ENCODE measurements around the gene EMX1.

Gene EMX1

DNA sequence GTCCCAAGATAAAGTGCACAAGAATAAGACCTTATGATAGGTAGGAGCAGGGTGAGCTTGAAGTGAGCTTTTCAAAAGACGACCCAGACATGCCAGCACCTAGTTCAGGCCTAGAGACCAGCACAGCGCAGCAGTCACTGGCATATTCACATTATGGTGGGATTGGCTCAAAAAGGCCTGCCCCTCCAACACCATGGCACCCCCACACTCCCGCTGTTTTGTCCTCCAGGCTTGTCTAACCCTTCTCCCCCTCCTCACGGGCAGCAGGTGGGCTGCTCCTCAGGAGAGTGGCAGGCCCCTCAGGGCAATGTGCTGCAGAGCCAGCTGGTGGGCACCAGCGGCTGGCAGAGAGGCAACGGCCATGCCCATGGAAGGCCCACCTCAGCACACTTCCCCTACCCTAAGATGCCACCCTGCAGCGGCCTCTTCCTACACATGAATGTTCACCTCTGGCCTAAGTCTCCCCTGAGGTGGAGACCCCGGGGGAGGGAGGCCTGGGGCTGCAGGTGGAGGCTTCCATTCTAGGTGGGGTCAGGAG, 25.6 kb downstream of the EMX1 start:
- no peak for DNase-seq (ENCODE audit: low read depth in 2 of 2)

DNA sequence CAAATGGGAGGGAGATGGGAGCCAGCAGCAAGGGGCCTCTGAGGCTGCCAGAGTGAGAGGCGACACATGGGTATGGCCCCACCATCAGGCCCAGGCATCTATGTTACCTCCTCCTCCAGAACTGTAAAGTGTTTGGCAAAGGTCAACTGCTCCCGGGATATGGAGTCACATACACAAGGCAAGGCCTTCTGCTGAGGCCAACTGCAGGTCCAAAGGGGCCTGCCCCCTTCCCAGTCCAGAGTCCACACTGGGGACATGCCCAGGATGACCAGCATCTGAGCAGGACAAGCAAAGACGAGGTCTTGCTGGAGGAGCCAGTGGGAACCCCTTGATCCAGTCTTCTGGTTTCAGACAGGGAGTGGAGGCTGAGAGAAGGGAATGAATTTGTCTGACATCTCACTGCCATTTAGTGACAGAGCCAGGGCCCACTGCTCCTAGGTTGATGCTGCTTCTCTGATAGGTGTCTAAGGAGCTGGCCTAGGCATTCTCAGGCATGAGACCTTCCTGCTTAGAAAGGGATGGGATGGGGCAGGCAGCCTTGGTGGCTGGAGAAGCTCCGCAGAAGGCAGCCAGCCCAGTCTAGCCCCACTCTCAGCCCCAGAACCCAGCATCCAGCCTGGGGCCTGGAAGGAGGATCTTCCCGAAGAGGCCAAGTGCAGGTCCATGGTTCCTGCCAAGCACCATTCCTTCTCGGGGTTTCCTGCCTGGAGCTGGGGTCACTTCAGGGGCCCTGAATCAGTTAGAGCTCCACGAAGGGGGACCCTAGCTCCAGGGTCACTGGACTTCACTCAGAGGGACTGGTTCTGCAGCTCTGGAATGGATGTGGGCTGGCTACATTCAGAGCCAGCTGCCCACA, 26.4 kb downstream of the EMX1 start:
- no peak for DNase-seq (ENCODE audit: low read depth in 2 of 2)

GRCh38 chr2:72944804-72945449, 27.6 kb downstream of the EMX1 start:
- no peak for DNase-seq (ENCODE audit: low read depth in 2 of 2)

DNA sequence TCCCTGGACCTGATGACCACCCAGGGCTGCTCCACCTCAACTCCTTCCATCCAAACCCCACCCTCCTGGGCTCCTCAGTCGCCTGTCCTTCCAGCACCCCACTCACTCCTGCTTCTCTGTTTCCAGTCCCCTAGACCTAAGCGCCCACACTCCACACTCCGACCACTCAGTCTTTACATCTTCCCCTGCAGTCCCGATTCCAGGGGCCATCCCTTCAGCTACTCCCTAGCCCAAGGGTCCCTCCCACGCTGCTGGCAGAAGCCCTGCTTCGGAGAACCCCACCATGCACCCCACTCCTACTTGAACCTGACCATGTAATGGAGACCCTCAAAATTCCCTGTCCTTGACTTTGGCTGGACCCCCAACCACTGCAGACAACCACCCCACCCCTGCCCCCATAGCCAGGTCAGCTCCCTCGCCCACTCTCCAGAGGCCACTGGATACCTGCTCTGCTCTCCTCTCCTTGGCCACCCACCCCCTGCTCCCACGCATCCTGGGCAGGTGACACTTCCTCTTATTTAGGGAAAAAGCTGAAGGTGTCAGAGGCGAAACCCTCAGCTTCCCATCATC, 28.2 kb downstream of the EMX1 start:
- DNase-seq (ENCODE audit: low read depth in 2 of 2) = no peak

DNA sequence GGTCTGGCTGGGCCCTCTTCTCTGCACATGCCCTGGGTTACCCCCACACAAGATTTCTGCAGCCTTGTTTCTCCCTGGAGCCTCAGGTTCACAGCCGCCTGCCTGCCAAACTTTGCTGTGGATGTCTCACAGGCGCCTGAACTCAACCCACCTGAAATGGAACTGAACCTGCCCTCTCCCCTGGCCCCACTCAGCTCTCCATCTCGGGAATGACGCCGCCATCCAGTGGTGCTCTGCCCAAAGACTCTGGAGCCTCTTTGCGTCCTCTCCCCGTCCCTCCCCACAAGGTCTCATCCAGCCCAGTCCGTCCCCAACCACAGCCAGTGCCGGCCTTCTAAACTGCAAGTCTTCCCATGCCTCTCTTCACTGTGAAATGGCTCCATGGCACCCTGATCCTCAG, 29.1 kb downstream of the EMX1 start:
- DNase-seq (ENCODE audit: low read depth in 2 of 2) = no peak

DNA sequence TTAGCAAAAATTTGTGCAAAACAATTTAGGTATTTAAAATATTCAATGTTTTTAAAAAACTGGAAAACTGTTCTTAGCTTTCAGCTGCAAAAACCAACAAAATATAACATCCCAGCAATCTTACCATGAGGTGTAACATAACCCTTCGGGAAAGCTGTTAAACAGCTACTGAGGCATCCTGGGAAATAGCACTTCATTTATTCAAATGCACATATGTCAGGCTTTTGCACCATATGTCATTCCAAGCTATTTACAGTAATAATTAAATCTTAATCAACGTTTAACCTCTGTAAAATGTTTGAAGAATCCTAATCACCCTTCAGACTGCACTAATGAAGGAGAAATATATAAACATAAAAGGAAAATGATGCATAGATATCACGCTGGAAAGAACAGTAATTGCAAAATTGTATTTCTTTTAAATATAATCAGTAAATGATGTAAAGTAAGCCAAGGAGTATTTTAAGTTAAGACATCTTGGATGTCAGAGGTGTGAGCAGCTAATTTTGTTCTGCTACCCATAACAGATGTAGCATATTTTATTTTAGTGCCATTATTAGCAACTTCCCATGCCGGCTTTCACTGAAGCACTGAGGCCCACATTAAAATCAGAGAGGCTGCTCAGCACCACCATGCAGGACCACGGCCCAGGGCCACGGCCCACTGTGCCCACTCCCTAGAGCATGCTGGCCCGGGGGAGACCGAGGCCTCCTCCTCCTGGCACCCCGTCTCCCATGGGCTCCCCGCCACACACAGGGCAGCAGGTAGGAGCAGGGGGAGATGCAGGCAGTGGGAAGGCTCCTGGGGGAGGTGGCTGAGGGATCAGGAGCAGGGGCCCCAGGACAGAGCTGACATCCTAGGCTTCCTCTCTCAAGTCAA, 30.9 kb downstream of the EMX1 start:
- DNase-seq (ENCODE audit: low read depth in 2 of 2) = no peak

GRCh38 chr2:72949045-72949444, 31.7 kb downstream of the EMX1 start:
- DNase-seq (ENCODE audit: low read depth in 2 of 2) = no peak

GRCh38 chr2:72949642-72950041, 32.3 kb downstream of the EMX1 start:
- DNase-seq (ENCODE audit: low read depth in 2 of 2) = no peak

DNA sequence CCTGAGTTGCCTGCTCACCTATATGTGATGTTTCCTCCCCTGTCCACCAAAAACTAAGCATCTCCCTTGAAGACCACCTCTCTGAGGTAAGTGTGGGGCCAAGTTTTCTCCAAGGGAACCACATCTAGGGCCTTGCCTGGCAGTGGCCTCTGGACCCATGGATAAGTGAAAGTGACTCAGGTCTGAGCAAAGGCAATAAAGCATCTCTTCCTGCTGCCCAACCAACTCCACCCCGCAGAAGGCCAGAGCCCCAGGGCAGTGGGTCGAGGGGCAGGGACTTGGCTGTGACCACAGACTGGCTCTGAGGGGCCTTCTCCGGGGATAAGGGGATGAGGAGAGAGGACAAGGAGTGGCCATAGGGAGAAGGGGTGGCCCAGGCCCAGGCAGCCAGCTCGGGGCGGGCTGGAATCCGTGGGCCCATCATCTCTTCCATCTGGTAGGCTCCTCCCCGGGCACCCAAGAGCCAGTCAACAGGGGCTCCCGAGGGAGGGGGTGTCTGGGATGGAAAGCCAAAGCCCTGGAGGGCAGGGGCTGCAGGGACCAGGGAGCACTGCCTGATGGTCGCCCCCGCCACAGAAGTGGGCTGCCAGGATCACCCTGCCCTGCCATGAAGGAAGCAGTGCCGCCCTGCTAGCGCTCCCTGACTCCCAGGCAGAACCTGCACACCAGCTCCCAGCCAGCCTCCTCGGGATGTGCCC, 33.4 kb downstream of the EMX1 start:
- DNase-seq (ENCODE audit: low read depth in 2 of 2) = no peak

GRCh38 chr2:72951303-72952095, 34.2 kb downstream of the EMX1 start:
- DNase-seq (ENCODE audit: low read depth in 2 of 2) = no peak

DNA sequence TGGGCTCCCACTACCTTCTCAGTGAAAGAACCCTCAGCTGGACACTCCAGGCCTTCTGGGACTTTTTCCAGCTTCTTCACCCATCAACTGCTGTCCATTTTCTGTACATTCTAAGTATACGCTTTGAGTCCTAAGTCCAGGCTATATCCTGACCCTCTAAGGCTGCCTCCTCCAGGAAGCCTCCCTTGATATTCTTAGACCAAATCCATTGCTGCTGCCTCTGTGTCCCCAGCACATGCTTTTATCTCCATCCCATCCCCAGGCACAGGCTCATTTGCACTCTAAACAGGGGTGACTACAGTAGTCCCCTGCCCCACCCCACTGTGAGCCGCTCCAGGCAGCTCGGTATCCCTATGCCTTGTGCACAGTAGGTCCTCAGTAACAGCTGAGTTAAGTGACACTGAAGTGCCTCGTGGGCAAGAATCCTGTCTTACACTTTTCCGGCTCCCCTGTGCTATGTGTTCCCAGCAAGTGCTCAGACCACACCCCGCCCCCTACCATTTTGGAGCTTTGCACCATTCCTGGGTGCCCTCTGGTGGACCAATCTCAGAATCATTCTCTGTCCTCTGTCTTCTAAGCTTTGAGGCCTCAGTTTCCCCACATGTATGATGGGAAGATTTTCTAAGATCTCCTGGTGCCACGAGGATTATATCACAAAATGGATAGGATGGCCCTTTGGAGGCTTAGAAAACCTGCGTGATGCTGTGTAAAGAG, 34.9 kb downstream of the EMX1 start:
- DNase-seq (ENCODE audit: low read depth in 2 of 2) = no peak

DNA sequence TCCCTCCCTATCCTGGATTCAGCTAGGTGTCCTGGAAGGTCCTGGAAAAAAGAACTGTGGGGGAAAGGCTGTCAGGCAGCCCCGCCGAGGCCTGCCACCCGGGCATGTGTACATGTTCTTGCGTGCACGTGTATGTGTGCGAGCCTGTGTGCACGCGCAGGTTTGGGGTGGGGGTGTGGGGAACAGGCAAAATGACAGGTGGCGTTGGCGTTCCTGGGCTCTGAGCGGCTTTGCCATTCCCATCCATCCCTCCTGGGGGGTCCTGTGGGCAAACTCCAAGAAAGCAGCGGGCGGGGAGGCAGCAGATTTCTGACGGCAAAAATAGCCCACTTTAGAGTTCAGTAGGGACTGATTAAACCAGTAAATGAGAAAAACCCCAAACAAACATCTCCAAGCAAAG, 35.6 kb downstream of the EMX1 start:
- no peak for DNase-seq (ENCODE audit: low read depth in 2 of 2)

- no peak for DNase-seq (ENCODE audit: low read depth in 2 of 2)
Observed at GRCh38 chr2:72953528-72953927, 36.2 kb downstream of the EMX1 start.

DNA sequence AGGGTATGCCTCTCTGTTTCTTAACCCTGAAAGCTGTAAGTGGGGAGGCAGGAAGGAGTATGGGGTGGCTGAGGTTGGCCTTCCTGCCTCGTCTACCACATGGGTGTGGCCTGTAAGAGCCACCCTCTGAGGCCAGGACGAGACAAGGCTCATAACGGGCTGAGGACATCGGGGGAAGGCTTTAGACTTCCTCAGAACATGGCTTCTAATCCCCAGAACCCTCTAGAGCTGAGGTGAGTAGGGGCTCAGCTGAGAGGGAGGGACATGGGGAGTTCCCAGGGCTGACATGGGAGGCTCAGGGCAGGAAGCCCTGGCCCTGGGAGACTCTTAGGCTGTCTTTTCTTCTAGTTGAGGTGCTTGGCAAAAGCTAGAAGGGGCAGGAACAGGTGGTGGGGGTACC, 36.7 kb downstream of the EMX1 start:
- no peak for DNase-seq (ENCODE audit: low read depth in 2 of 2)

DNA sequence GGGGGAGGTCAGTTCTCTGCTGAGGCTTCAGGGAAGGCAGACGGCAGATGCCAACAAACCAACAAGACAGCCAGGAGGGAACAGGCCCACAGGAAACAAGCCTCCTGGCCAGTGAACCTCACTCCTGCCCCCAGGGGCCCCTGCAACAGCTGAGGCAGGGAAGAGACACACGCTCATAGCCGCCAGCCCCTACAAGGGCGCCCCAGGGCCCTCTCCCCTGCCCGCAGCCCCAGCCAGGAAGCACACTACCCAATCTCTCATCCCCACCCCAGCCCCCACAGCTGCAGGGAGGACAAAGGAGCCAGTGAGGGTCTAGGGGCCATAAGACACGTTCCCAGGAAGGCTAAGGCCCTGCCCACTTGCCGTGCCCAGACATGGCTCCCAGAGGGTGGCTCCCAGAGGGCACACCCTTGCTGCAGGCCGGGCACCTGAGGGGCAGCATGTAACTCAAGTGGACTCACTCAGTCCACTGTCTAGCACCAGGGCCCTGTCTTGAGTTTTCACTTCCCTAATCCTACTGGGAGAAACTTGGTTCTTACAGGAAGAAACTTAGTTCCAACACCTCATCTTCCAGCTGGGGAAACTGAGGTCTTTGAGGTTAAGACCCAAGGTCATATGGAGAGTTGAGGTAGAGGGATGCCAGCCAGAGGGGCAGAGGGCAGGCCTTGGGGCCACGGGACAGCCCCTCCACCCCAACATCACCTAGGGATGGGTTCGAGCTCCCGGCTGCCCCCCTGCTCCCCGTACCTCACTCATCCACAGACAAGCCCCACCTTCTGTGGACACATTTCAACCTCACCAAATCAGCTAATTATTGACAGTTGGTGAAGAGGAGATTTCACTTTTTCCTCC, 37.3 kb downstream of the EMX1 start:
- no peak for DNase-seq (ENCODE audit: low read depth in 2 of 2)

DNA sequence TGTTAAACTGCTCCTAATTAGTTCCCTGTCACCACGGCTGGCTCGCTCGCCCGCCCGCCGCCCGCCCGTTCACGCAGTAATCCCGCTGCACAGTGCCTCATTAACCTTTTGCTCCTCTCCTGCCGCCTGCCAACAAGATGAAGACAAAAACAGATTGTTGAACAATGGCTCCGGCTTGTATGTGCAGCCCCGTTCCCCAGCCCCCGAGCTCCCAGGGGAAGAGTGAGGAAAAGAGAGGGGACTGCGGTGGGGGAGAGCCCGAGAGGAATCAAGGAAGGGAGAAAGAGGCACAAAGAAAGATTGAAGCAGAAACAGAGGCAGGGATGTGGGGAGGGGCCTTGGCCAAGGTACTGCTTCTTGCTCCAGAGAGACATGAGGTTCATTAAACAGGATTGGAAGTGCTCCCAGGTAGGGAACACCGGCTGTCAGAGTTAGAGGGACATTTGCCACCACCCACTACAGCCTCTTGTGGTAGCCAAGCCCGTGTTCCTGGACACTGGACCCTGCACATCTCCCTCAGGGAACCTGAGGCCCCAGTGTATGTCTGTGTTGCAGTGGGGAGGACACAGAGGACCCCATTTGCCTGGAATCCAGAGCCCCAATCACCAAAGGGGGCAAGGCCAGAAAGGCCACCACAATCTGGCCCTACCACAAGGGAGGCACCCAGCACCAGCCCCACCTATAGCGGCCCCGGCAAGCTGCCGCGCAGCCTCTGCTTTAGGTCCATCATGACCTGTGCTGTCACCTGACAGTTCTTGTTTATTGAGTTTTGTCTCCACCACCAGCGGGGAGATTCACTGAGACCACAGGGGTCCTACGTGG, 38.1 kb downstream of the EMX1 start:
- no peak for DNase-seq (ENCODE audit: low read depth in 2 of 2)

- DNase-seq (ENCODE audit: low read depth in 2 of 2) = no peak
Observed at GRCh38 chr2:72956050-72956395, 38.7 kb downstream of the EMX1 start.

DNA sequence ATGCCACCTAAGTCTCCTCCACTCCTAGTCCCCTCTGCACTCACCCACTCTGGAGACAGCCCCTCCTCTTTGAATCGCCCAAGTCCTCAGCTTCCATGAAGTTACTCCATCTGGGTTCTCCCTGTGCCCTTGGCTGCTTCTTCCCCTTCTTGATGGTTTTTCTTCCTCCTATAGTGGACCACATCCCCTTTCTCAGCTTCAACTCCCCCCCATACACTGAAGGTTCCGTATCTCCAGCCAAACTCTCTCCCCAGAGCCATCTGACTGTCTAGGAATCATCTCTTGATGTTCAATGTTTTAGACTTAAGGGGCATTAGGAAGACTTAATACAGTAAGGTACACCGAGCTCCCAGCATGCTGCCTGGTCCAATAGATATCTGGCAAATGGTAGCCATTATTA, 39.6 kb downstream of the EMX1 start:
- DNase-seq (ENCODE audit: low read depth in 2 of 2) = no peak

Measured in activated CD8-positive, alpha-beta memory T cell treated with anti-CD3 and anti-CD28 coated beads for 4 hours (primary cell).